H9 (cell line): ENCODE data around the gene SNX4. TPM values are rescaled to one million over a fixed set of nuclear protein-coding genes. Genes with fewer than 3 reads are reported as not detected.

Source experiments
- DNase-seq: peaks from one replicate; pipeline ENCODE4 v3.0.0-alpha.2; 2017
- H2AFZ ChIP-seq: one replicate; pipeline ENCODE4 v1.6.1; 2013; ENCODE audit warnings: mild to moderate bottlenecking, low read length, control low read depth, moderate library complexity
- H2AK5ac ChIP-seq: 2 replicates; pipeline ENCODE4 v1.6.1; 2013; ENCODE audit warnings: low read length, control low read depth, mixed read lengths; ENCODE audit not compliant: insufficient read length
- H2BK120ac ChIP-seq: one replicate; pipeline ENCODE4 v1.6.1; 2013; ENCODE audit warnings: low read depth, mild to moderate bottlenecking, low read length, control low read depth, inconsistent platforms; ENCODE audit not compliant: poor library complexity, severe bottlenecking
- H2BK12ac ChIP-seq: 2 replicates; pipeline ENCODE4 v1.6.1; 2013; ENCODE audit warnings: low read length, control low read depth, mixed read lengths, low read depth; ENCODE audit not compliant: insufficient read length
- H2BK15ac ChIP-seq: 2 replicates; pipeline ENCODE4 v1.6.1; 2013; ENCODE audit warnings: low read depth, low read length, control low read depth
- H2BK20ac ChIP-seq: one replicate; pipeline ENCODE4 v1.6.1; 2013; ENCODE audit warnings: low read depth, mild to moderate bottlenecking, low read length, control low read depth, inconsistent platforms; ENCODE audit not compliant: poor library complexity, severe bottlenecking
- H2BK5ac ChIP-seq: 2 replicates; pipeline ENCODE4 v1.6.1; 2013; ENCODE audit warnings: low read length, control low read depth, mixed read lengths; ENCODE audit not compliant: insufficient read length
- H3K14ac ChIP-seq: 2 replicates; pipeline ENCODE4 v1.6.1; 2013; ENCODE audit warnings: low read length, control low read depth; ENCODE audit not compliant: insufficient read depth
- H3K18ac ChIP-seq: 2 replicates; pipeline ENCODE4 v1.6.1; 2013; ENCODE audit warnings: low read depth, mild to moderate bottlenecking, mixed read lengths, low read length, control low read depth; ENCODE audit not compliant: insufficient read length
- H3K23ac ChIP-seq: 2 replicates; pipeline ENCODE4 v1.6.1; 2013; ENCODE audit warnings: low read length, control low read depth, mixed read lengths, low read depth; ENCODE audit not compliant: insufficient read length
- H3K23me2 ChIP-seq: 2 replicates; pipeline ENCODE4 v1.6.1; 2013; ENCODE audit warnings: low read depth, mild to moderate bottlenecking, mixed read lengths, low read length, control low read depth; ENCODE audit not compliant: insufficient read length, poor library complexity, severe bottlenecking
- H3K27ac ChIP-seq: 2 replicates; pipeline ENCODE4 v1.5.1; 2013; ENCODE audit warnings: low read length, control low read depth, mixed read lengths, low read depth; ENCODE audit not compliant: insufficient read length
- H3K27me3 ChIP-seq: 2 replicates; pipeline ENCODE4 v1.6.1; 2013; ENCODE audit warnings: low read length, control low read depth, inconsistent platforms; ENCODE audit not compliant: insufficient read depth
- H3K4ac ChIP-seq: 2 replicates; pipeline ENCODE4 v1.6.1; 2013; ENCODE audit warnings: low read depth, mild to moderate bottlenecking, control low read depth, inconsistent platforms, low read length, moderate library complexity
- H3K4me1 ChIP-seq: 2 replicates; pipeline ENCODE4 v1.6.1; 2013; ENCODE audit warnings: low read length, control low read depth, inconsistent platforms; ENCODE audit not compliant: insufficient read depth
- H3K4me2 ChIP-seq: 2 replicates; pipeline ENCODE4 v1.6.1; 2013; ENCODE audit warnings: low read length, control low read depth, mixed read lengths; ENCODE audit not compliant: insufficient read length, insufficient read depth
- H3K56ac ChIP-seq: 2 replicates; pipeline ENCODE4 v1.6.1; 2013; ENCODE audit warnings: low read depth, mild to moderate bottlenecking, mixed read lengths, low read length, control low read depth; ENCODE audit not compliant: insufficient read length
- H3K79me1 ChIP-seq: 2 replicates; pipeline ENCODE4 v1.6.1; 2013; ENCODE audit warnings: low read depth, mild to moderate bottlenecking, moderate library complexity, low read length, control low read depth, inconsistent platforms; ENCODE audit not compliant: insufficient read depth, poor library complexity, severe bottlenecking
- H3K79me2 ChIP-seq: 2 replicates; pipeline ENCODE4 v1.6.1; 2013; ENCODE audit warnings: low read length, control low read depth, inconsistent platforms; ENCODE audit not compliant: insufficient read depth
- H3K9ac ChIP-seq: 2 replicates; pipeline ENCODE4 v1.6.1; 2013; ENCODE audit warnings: low read length, control low read depth, mixed read lengths; ENCODE audit not compliant: insufficient read length; ENCODE audit errors: extremely low read depth
- H3K9me3 ChIP-seq: one replicate; pipeline ENCODE4 v1.6.1; 2013; ENCODE audit warnings: low read depth, low read length, inconsistent platforms; ENCODE audit not compliant: control insufficient read depth
- H3T11ph ChIP-seq: one replicate; pipeline ENCODE4 v1.6.1; 2013; ENCODE audit warnings: mild to moderate bottlenecking, low read length, control low read depth, inconsistent platforms
- H4K20me1 ChIP-seq: one replicate; pipeline ENCODE4 v1.6.1; 2013; ENCODE audit not compliant: control insufficient read depth, insufficient read length, insufficient read depth
- H4K5ac ChIP-seq: 2 replicates; pipeline ENCODE4 v1.6.1; 2013; ENCODE audit warnings: low read depth, mild to moderate bottlenecking, mixed read lengths, low read length, control low read depth; ENCODE audit not compliant: insufficient read length
- H4K8ac ChIP-seq: replicated peaks from 2 replicates; pipeline ENCODE4 v1.6.1; 2013; ENCODE audit warnings: low read length, control low read depth, mixed read lengths, low read depth; ENCODE audit not compliant: insufficient read length
- H4K91ac ChIP-seq: 2 replicates; pipeline ENCODE4 v1.6.1; 2013; ENCODE audit warnings: low read depth, mild to moderate bottlenecking, moderate library complexity, mixed read lengths, low read length, control low read depth; ENCODE audit not compliant: insufficient read length
- H3K27ac Mint-ChIP-seq, 3 experiments: 2 replicates in 2 of 3; 3 replicates in 1 of 3; pipeline ENCODE4 v1.8.0; 2020 to 2021; ENCODE audit warnings: mixed read lengths in 3 of 3, mild to moderate bottlenecking in 1 of 3, moderate library complexity in 1 of 3
- H3K27me3 Mint-ChIP-seq: 2 replicates; pipeline ENCODE4 v1.8.0; 2021; ENCODE audit warnings: low read depth, mild to moderate bottlenecking, moderate library complexity, mixed read lengths
- H3K36me3 Mint-ChIP-seq, 3 experiments: 2 replicates in 2 of 3; 3 replicates in 1 of 3; pipeline ENCODE4 v1.8.0; 2020 to 2021; ENCODE audit warnings: low read depth in 3 of 3, mixed read lengths in 3 of 3; ENCODE audit not compliant: insufficient read depth in 1 of 3
- H3K4me1 Mint-ChIP-seq, 2 experiments: 2 replicates each; pipeline ENCODE4 v1.8.0; 2020; ENCODE audit warnings: mixed read lengths in 2 of 2
- H3K4me3 Mint-ChIP-seq, 2 experiments: 2 replicates in 1 of 2; 3 replicates in 1 of 2; pipeline ENCODE4 v1.8.0; 2020 to 2021; ENCODE audit warnings: mild to moderate bottlenecking in 2 of 2, mixed read lengths in 2 of 2, moderate library complexity in 1 of 2
- H3K9me3 Mint-ChIP-seq, 2 experiments: 2 replicates in 1 of 2; 3 replicates in 1 of 2; pipeline ENCODE4 v1.8.0; 2020; ENCODE audit warnings: mild to moderate bottlenecking in 2 of 2, mixed read lengths in 2 of 2, moderate library complexity in 1 of 2
- WGBS: extraction: QIAGEN DNeasy Blood & Tissue Kit; methylation state at CpG from one replicate; pipeline ENCODE4 v1.1.7; 2013; ENCODE audit warnings: missing lambda C conversion rate, low lambda C conversion rate, mixed read lengths; ENCODE audit not compliant: insufficient read length; ENCODE audit errors: extremely low coverage; 5-methylcytosine and 5-hydroxymethylcytosine counted together
- total RNA-seq: library from RNA; stranded (reverse); gene quantifications from 2 replicates; pipeline ENCODE4 v1.2.1, GENCODE V29; 2021
- TF ChIP-seq, protein P1 (sequence below): fragments of 200-600 bp; sonication (generic); conservative IDR thresholded peaks from 3 replicates; pipeline ENCODE4 v1.8.0; 2021; ENCODE audit warnings: antibody characterized with exemption, mild to moderate bottlenecking

Gene SNX4
- total RNA-seq, 1 experiment from 2014 or later: 29.5 TPM

- H3K27ac ChIP-seq: no peak overlapping the region
- Mint-ChIP-seq H3K27me3 (peaks cover 30% of the 10 kb centered on the region), H3K9me3 (peaks cover 5 to 8% of the 10 kb centered on the region in 2 experiments; a peak in 4 of 5 replicates)
Observed at GRCh38 chr3:125402639-125403038, 117.4 kb downstream of the SNX4 start.

More at GRCh38 chr3:125402639-125403038, 117.4 kb downstream of the SNX4 start:
- Histone ChIP-seq H4K91ac (no peak overlapping the region), H3K14ac (no peak overlapping the region), H3K79me2 (no peaks in the 10 kb centered on the region), H2AFZ (no peak overlapping the region), H3T11ph (no peak overlapping the region), H3K9ac (no peak overlapping the region), H3K23me2 (no peaks in the 10 kb centered on the region), H2BK15ac (no peak overlapping the region), H3K18ac (no peak overlapping the region), H3K9me3 (no peaks in the 10 kb centered on the region), H2BK120ac (no peak overlapping the region), H3K27me3 (no peaks in the 10 kb centered on the region), H2AK5ac (no peak overlapping the region), H4K20me1 (no peaks in the 10 kb centered on the region), H3K4me2 (no peak overlapping the region), H3K79me1 (no peaks in the 10 kb centered on the region), H3K4me1 (peaks cover 4% of the 10 kb centered on the region; the same call in 1 of the 2 replicates), H4K8ac (no peak overlapping the region), H2BK20ac (no peak overlapping the region), H4K5ac (no peak overlapping the region), H2BK5ac (no peak overlapping the region), H3K4ac (no peak overlapping the region), H2BK12ac (no peak overlapping the region), H3K56ac (no peak overlapping the region), H3K23ac (no peak overlapping the region)
- Mint-ChIP-seq H3K4me1 (peaks cover 13 to 18% of the 10 kb centered on the region in 2 experiments; a peak in 3 of 4 replicates), H3K27ac (no peak overlapping the region), H3K4me3 (no peak overlapping the region), H3K36me3 (no peaks in the 10 kb centered on the region; a peak in 1 of 7 replicates)
- no CpG with 5 or more reads among the region's 2 CpGs for WGBS
- TF ChIP-seq, protein P1, sequence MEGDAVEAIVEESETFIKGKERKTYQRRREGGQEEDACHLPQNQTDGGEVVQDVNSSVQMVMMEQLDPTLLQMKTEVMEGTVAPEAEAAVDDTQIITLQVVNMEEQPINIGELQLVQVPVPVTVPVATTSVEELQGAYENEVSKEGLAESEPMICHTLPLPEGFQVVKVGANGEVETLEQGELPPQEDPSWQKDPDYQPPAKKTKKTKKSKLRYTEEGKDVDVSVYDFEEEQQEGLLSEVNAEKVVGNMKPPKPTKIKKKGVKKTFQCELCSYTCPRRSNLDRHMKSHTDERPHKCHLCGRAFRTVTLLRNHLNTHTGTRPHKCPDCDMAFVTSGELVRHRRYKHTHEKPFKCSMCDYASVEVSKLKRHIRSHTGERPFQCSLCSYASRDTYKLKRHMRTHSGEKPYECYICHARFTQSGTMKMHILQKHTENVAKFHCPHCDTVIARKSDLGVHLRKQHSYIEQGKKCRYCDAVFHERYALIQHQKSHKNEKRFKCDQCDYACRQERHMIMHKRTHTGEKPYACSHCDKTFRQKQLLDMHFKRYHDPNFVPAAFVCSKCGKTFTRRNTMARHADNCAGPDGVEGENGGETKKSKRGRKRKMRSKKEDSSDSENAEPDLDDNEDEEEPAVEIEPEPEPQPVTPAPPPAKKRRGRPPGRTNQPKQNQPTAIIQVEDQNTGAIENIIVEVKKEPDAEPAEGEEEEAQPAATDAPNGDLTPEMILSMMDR: no peak
- DNase-seq: no peak
